HG03060 (cell line): ENCODE data around the gene TRIM46.
"Not testable (repeated sequence)": the region's sequence is repeated elsewhere in the genome, so short reads cannot be mapped to it uniquely, and the experiment has no call there.

Experiments used
- ATAC-seq: cut with Tn5 transposase; IDR thresholded peaks from one replicate; pipeline ENCODE4 v1.9.1; 2021; ENCODE audit warnings: low read depth, moderate number of reproducible peaks; ENCODE audit not compliant: unreplicated experiment

Gene TRIM46

DNA sequence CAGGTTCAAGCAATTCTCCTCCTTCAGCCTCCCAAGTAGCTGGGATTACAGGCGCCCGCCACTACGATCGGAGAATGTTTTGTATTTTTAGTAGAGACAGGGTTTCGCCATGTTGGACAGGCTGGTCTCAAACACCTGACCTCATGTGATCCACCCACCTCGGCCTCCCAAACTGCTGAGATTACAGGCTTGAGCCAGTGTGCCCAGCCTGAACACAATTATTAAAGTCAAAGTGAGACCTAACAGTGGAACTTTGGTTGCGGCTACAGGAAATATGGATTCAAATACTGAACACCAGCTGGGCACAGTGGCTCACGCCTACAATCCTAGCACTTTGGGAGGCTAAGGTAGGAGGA is 51.7 kb downstream of the TRIM46 start:
- not testable (repeated sequence) for ATAC-seq

DNA sequence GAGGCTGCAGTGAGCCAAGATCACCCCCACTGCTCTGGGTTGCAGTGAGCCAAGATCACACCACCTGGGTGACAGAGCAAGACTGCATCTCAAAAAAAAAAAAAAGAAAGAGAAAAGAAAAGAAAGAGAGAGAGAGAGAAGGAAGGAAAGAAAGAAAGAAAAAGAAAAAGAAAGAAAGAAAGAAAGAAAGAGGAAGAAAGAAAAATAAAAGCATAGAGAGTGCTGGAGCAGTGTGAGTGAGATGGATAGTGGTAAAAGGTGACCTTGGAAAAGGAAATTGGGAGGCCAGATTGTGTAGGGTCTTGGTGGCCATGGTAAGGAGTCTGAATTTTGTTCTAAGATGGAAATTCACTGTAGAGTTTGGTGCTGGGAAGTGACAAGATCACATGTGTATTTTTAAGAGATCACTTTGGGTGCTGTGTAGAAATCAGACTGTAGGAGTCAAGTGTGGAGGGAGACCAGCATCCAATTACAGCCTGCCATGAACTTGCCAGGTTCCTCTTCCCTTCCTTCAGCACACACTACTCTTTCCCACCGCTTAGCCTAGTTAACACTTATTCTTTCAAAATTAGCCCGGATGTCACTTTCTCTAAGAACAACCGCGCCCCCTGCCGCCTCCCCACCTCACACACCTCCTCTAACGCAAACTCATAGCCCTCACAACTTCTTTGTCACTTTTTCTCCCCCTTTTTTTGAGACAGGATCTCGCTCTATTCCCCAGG is 52.7 kb downstream of the TRIM46 start:
- ATAC-seq, result no peak

DNA sequence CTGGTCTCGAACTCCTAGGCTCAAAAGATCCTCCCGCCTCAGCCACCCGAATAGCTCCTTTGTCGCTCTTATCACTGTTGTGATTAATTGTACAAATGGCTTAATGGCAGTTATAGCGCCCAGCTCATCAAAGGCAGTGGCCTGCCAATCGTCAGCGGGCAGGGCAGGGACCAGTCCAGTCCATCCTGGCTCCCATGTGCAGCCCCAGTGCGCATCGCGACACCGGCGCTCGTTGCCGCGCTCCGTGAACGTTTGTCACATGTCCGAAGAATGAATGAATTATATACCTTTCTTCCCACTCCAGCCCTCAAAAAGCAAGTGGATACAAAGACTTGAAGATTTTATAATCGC is 53.2 kb downstream of the TRIM46 start:
- ATAC-seq, result no peak

DNA sequence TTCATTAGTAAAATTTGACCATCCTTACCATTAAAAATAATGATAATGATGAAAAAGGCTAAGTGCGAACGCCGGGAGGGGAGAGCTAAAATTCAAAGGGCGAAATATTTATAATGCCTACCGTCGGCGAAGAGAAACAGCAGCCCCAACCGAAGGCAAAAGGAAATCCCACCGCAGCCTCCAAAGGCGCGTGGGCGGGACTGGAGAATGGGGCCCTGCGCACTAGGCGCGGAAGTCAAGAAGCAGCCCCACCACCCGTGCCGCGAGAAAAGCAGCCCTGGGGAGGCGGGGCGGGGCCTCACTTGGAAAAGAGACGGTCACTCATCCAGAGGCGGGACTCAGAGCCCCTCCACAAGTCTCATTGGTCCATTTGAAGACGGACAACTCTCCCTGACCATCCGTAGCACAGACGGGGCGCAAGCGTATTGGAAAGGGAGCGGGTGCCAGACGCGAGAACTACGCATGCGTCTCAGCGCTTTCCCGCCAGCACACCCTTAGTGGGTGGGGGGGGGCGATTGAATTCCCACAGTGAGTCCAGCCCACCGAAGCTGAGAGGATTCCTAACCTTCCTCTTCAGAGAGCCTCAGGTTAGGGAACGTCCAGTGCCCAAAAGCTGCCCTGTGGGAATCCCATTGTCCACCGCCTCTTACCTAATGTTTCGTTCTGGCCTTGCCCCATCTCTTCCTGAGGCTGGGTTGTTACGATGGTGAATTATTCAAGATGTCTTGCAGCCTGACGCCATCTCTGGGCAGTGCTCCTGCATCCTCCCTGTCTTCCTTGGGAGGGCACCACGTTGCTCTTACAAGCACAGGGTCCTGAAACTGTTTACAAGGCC is 53.8 kb downstream of the TRIM46 start:
- ATAC-seq, result peak; percentile 84

DNA sequence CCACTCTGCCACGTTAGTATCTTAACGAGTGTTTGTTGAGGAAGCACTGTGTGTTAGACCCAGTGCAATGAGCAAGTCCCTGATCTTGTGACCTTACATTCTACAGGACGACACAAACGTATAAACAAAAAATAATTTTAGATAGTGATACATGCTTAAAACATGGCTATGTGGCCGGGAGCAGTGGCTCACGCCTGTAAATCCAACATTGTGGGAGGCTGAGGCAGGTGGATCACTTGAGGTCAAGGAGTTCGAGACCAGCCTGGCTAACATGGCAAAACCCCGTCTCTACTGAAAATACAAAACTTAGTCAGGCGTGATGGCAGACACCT is 54.4 kb downstream of the TRIM46 start:
- no peak for ATAC-seq

DNA sequence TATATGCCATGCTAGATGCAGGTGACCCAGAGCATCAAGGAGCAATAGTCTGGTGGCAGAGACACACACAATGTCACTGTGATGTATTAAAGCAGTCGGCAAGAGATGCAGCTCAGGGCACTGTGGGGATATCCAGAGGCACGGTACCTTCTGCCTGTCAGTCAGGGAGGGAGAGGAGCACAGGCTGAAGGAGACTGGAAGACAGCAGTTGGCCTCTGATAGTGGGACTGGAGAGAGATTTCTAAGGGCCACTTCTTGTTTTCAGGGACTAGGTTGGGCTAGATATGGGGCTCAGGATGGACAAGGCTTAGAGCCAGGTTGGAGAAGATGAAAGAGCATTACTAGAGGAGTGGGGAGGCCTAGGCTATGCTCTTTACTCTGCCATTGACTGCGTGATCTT is 57.7 kb downstream of the TRIM46 start:
- ATAC-seq, result not testable (repeated sequence)

DNA sequence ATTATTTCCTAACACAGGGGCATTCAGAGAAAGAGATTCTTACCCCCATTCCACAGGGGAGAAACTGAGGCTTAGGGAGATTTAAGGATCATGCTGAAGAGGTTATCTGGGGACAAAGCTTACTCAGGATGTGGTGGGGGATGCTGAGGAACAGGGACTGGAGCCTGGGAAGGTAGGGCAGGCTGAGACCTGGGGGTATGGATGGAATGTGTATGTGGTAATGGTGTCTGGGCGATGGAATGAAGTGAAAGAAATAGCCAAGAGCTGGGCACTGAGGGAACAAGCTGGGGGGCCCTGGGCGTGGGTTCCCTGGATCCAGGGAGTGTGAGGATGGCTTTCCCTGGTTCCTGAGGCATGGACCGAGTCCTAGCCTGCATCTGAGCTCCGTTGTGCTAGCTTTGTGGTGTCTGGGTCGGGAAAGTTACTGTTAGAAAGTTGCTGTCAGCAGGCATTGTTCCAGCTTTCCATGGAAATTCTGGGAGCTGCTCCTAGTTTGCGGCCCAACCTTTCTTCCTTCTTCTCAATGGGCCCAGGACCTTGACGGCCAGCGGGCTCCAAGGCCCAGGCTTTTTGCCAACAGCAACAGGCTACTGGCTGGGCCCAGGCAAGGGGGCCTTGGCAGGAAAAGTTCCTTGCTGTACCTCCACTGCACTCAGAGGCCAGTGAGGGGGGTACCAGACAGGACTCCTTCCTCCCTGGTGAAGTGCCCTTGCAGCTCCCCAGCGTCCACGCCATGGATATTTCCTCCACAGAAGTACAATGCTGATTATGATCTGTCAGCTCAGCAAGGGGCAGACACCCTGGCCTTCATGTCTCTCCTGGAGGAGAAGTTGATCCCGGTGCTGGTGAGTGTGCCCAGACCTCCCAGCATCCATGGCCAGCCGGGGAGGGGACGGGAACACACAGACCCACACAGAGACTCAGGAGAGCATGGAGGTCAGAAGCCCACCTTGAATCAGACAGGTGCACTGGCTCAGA is 58.6 kb downstream of the TRIM46 start:
- not testable (repeated sequence) for ATAC-seq

DNA sequence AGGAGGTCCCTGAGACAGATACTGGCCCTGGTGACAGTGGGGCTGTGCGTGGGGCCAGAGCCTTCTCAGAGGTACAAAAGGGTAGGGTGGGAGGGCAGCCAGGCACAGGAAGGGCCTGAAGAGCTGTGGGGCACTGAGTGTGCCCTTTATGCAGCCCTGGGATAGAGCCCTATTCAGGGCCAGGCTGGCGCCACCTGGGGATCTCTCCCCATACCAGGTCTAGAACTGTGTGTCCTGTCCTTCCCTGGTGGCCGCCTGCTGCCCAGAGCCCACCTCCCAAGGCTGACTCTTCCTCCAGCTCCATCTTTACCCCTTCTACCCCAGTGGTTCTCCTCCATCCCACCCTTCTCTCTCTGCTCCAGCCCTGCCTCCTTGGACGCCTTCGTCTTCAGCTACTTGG is 59.9 kb downstream of the TRIM46 start:
- ATAC-seq, result not testable (repeated sequence)
